ENCODE measurements around the gene TBCK.
"Not testable (repeated sequence)": the region's sequence is repeated elsewhere in the genome, so short reads cannot be mapped to it uniquely, and the experiment has no call there.

TBCK gene

GRCh38 chr4:106114270-106114669 lies 201.7 kb downstream of the TBCK start:
- Histone ChIP-seq H3F3A (ENCODE audit: insufficient read depth, low read length) (no peaks in the 10 kb centered on the region; the same call in 1 of the 2 replicates), H3K9me2 (ENCODE audit: low read depth, low read length) (no peaks in the 10 kb centered on the region), H3K4me1 (ENCODE audit: insufficient read depth, low read length, severe bottlenecking) (no peaks in the 10 kb centered on the region), H3K9ac (ENCODE audit: low read length) (no peak overlapping the region), H3K36me3 (ENCODE audit: insufficient read depth, low read length) (peaks cover 4% of the 10 kb centered on the region; the same call in 1 of the 2 replicates), H2AFZ (ENCODE audit: low read length) (no peak overlapping the region), H3K4me2 (ENCODE audit: low read length) (no peak overlapping the region), H4K20me1 (ENCODE audit: insufficient read depth, low read length) (no peaks in the 10 kb centered on the region), H3K27me3 (ENCODE audit: insufficient read depth, low read length) (no peaks in the 10 kb centered on the region), H3K4me3 (ENCODE audit: low read depth, low read length, poor library complexity, severe bottlenecking) (no peak overlapping the region), H3K27ac (ENCODE audit: low read depth, low read length, poor library complexity, severe bottlenecking) (no peak overlapping the region), H3K9me3 (ENCODE audit: low read length) (peaks cover 9% of the 10 kb centered on the region), H3K79me2 (ENCODE audit: insufficient read depth, low read length) (no peaks in the 10 kb centered on the region)
- no peak for TF ChIP-seq CTCF (IDR thresholded peaks at IDR 0.05; ENCODE audit: low read length)
- TF ChIP-seq EZH2 (IDR thresholded peaks at IDR 0.05; ENCODE audit: borderline replicate concordance, low read length), result no peak

- H3K36me3 ChIP-seq (ENCODE audit: insufficient read depth, low read length); H3K79me2 ChIP-seq (ENCODE audit: insufficient read depth, low read length); H4K20me1 ChIP-seq (ENCODE audit: insufficient read depth, low read length); H3K4me1 ChIP-seq (ENCODE audit: insufficient read depth, low read length, severe bottlenecking); H2AFZ ChIP-seq (ENCODE audit: low read length); H3K4me3 ChIP-seq (ENCODE audit: low read depth, low read length, poor library complexity, severe bottlenecking); H3K9me3 ChIP-seq (ENCODE audit: low read length); H3K9me2 ChIP-seq (ENCODE audit: low read depth, low read length); H3K27ac ChIP-seq (ENCODE audit: low read depth, low read length, poor library complexity, severe bottlenecking); H3K27me3 ChIP-seq (ENCODE audit: insufficient read depth, low read length); H3K9ac ChIP-seq (ENCODE audit: low read length); H3K4me2 ChIP-seq (ENCODE audit: low read length); H3F3A ChIP-seq (ENCODE audit: insufficient read depth, low read length): not testable (repeated sequence)
Measured at GRCh38 chr4:106111778-106112469, 204.1 kb downstream of the TBCK start.

GRCh38 chr4:106109929-106110328 lies 206.1 kb downstream of the TBCK start:
- no peaks in the 10 kb centered on the region for H3K79me2 ChIP-seq (ENCODE audit: insufficient read depth, low read length)
- no peaks in the 10 kb centered on the region for H3K36me3 ChIP-seq (ENCODE audit: insufficient read depth, low read length)
- no peaks in the 10 kb centered on the region for H3F3A ChIP-seq (ENCODE audit: insufficient read depth, low read length)
- no peak overlapping the region for H3K27ac ChIP-seq (ENCODE audit: low read depth, low read length, poor library complexity, severe bottlenecking)
- peaks cover 9% of the 10 kb centered on the region for H3K9me3 ChIP-seq (ENCODE audit: low read length)
- no peak overlapping the region for H2AFZ ChIP-seq (ENCODE audit: low read length)
- no peaks in the 10 kb centered on the region for H3K27me3 ChIP-seq (ENCODE audit: insufficient read depth, low read length)
- H3K4me3 ChIP-seq (ENCODE audit: low read depth, low read length, poor library complexity, severe bottlenecking), result no peak overlapping the region
- H3K9me2 ChIP-seq (ENCODE audit: low read depth, low read length), result no peaks in the 10 kb centered on the region
- no peaks in the 10 kb centered on the region for H4K20me1 ChIP-seq (ENCODE audit: insufficient read depth, low read length)
- H3K4me2 ChIP-seq (ENCODE audit: low read length), result no peak overlapping the region
- H3K4me1 ChIP-seq (ENCODE audit: insufficient read depth, low read length, severe bottlenecking), result no peaks in the 10 kb centered on the region
- TF ChIP-seq CTCF (IDR thresholded peaks at IDR 0.05; ENCODE audit: low read length) (no peak), EZH2 (IDR thresholded peaks at IDR 0.05; ENCODE audit: borderline replicate concordance, low read length) (no peak)
- H3K9ac ChIP-seq (ENCODE audit: low read length), result no peak overlapping the region

GRCh38 chr4:106105697-106106096 lies 210.3 kb downstream of the TBCK start:
- Histone ChIP-seq H3K27ac (ENCODE audit: low read depth, low read length, poor library complexity, severe bottlenecking) (no peak overlapping the region), H3K27me3 (ENCODE audit: insufficient read depth, low read length) (no peaks in the 10 kb centered on the region), H3K36me3 (ENCODE audit: insufficient read depth, low read length) (no peaks in the 10 kb centered on the region), H3K4me1 (ENCODE audit: insufficient read depth, low read length, severe bottlenecking) (no peaks in the 10 kb centered on the region), H3K4me2 (ENCODE audit: low read length) (no peak overlapping the region), H3K4me3 (ENCODE audit: low read depth, low read length, poor library complexity, severe bottlenecking) (no peak overlapping the region), H4K20me1 (ENCODE audit: insufficient read depth, low read length) (no peaks in the 10 kb centered on the region), H2AFZ (ENCODE audit: low read length) (no peak overlapping the region), H3K79me2 (ENCODE audit: insufficient read depth, low read length) (no peaks in the 10 kb centered on the region), H3K9me2 (ENCODE audit: low read depth, low read length) (no peaks in the 10 kb centered on the region), H3F3A (ENCODE audit: insufficient read depth, low read length) (no peaks in the 10 kb centered on the region), H3K9ac (ENCODE audit: low read length) (no peak overlapping the region), H3K9me3 (ENCODE audit: low read length) (peaks cover 9% of the 10 kb centered on the region)
- no peak for TF ChIP-seq EZH2 (IDR thresholded peaks at IDR 0.05; ENCODE audit: borderline replicate concordance, low read length)
- TF ChIP-seq CTCF (IDR thresholded peaks at IDR 0.05; ENCODE audit: low read length), result no peak
